H1 (cell line): ENCODE results near the gene ZNF839. TPM values are rescaled to one million over a fixed set of nuclear protein-coding genes. Genes with fewer than 3 reads are reported as not detected.
A peak's percentile ranks its signal among the peaks of the same experiment; 100 is the strongest.

ENCODE experiments used
- BACH1 ChIP-seq: IDR thresholded peaks from 2 replicates; pipeline ENCODE4 v1.6.1; 2012; ENCODE audit warnings: low read length, improper control_type of control experiment
- BCL11A ChIP-seq, 2 experiments: IDR thresholded peaks; one replicate each; pipeline ENCODE4 v1.6.1; 2011; ENCODE audit warnings: low read depth in 2 of 2, low read length in 2 of 2, mild to moderate bottlenecking in 2 of 2
- BRCA1 ChIP-seq: IDR thresholded peaks from 2 replicates; pipeline ENCODE4 v1.6.1; 2012; ENCODE audit warnings: low read depth, low read length, improper control_type of control experiment
- CEBPB ChIP-seq: IDR thresholded peaks from 2 replicates; pipeline ENCODE4 v1.6.1; 2012; ENCODE audit warnings: low read depth, low read length
- CHD2 ChIP-seq: IDR thresholded peaks from 2 replicates; pipeline ENCODE4 v1.6.1; 2012; ENCODE audit warnings: low read length, improper control_type of control experiment
- EZH2 ChIP-seq: fragments of 200-600 bp; sonication (generic); IDR thresholded peaks from 2 replicates; pipeline ENCODE4 v1.7.1; 2012; ENCODE audit warnings: low read depth, mild to moderate bottlenecking, moderate library complexity, low read length, inconsistent platforms; ENCODE audit not compliant: severe bottlenecking
- JUN ChIP-seq: IDR thresholded peaks from 2 replicates; pipeline ENCODE4 v1.6.1; 2011; ENCODE audit warnings: low read depth, mild to moderate bottlenecking, improper control_type of control experiment, low read length
- JUND ChIP-seq: IDR thresholded peaks from 2 replicates; pipeline ENCODE4 v1.6.1; 2011; ENCODE audit warnings: mild to moderate bottlenecking, improper control_type of control experiment, low read length
- KDM5A ChIP-seq: fragments of 200-600 bp; IDR thresholded peaks from 2 replicates; pipeline ENCODE4 v1.7.1; 2012; ENCODE audit warnings: mild to moderate bottlenecking, low read length, inconsistent platforms, mixed read lengths
- NANOG ChIP-seq: IDR thresholded peaks from 2 replicates; pipeline ENCODE4 v1.6.1; 2011; ENCODE audit warnings: low read length, low read depth, mild to moderate bottlenecking, inconsistent platforms; ENCODE audit not compliant: insufficient read depth, poor library complexity, severe bottlenecking
- POLR2A ChIP-seq, 2 experiments: IDR thresholded peaks; 1 replicate in 1 of 2; 2 replicates in 1 of 2; pipeline ENCODE4 v1.6.1; 2011; ENCODE audit warnings: low read depth in 2 of 2, low read length in 2 of 2, mild to moderate bottlenecking in 2 of 2; ENCODE audit errors: control extremely low read depth in 1 of 2
- POLR2AphosphoS5 ChIP-seq: IDR thresholded peaks from 2 replicates; pipeline ENCODE4 v1.6.1; 2011; ENCODE audit warnings: low read depth, low read length
- POU5F1 ChIP-seq: IDR thresholded peaks from 2 replicates; pipeline ENCODE4 v1.6.1; 2011; ENCODE audit warnings: low read depth, mild to moderate bottlenecking, low read length, moderate library complexity
- RAD21 ChIP-seq, 2 experiments: IDR thresholded peaks in 1 of 2; conservative IDR thresholded peaks in 1 of 2; 2 replicates each; pipeline ENCODE4 v1.6.1; 2011; ENCODE audit warnings: low read depth in 2 of 2, low read length in 2 of 2, improper control_type of control experiment in 1 of 2, inconsistent platforms in 1 of 2, mild to moderate bottlenecking in 1 of 2, moderate library complexity in 1 of 2
- SIRT6 ChIP-seq: IDR thresholded peaks from one replicate; pipeline ENCODE4 v1.7.1; 2012; ENCODE audit warnings: low read length, inconsistent platforms
- SP4 ChIP-seq: IDR thresholded peaks from 2 replicates; pipeline ENCODE4 v1.6.1; 2012; ENCODE audit warnings: low read length, inconsistent platforms
- SUZ12 ChIP-seq: fragments of 200-600 bp; sonication (generic); IDR thresholded peaks from 2 replicates; pipeline ENCODE4 v1.6.1; 2012; ENCODE audit warnings: mild to moderate bottlenecking, inconsistent platforms, low read length, moderate library complexity, mixed read lengths
- TAF7 ChIP-seq: optimal IDR thresholded peaks from 2 replicates; pipeline ENCODE3; 2011; ENCODE audit warnings: low read depth, mild to moderate bottlenecking, inconsistent platforms, low read length, moderate library complexity, borderline replicate concordance
- TEAD4 ChIP-seq: IDR thresholded peaks from 2 replicates; pipeline ENCODE4 v1.6.1; 2012; ENCODE audit warnings: low read depth, low read length, inconsistent platforms, mixed read lengths
- polyA plus RNA-seq, 7 experiments: library from polyadenylated mRNA; depleted of rRNA in 3 of 7; stranded (reverse) in 5 of 7; unstranded in 2 of 7; fragments of >200 nt in 5 of 7; fragments of 200-250 nt in 2 of 7; gene quantifications; 1 replicate in 5 of 7; 2 replicates in 1 of 7; 4 replicates in 1 of 7; pipeline versions ENCODE4 v1.2.1 to v1.2.3, GENCODE V29; 2011 to 2013; ENCODE audit warnings: missing spikeins in 2 of 7, mixed read lengths in 2 of 7
- total RNA-seq: library from RNA; stranded (reverse); fragmentation: NEBNext Ultra II Directional; extraction: Animal tissue kit (Norgen Biotek cat#: 25700); gene quantifications from 2 replicates; pipeline ENCODE4 v1.2.1, GENCODE V29; 2021
- TF ChIP-seq, protein P1 (sequence below): IDR thresholded peaks from 2 replicates; pipeline ENCODE4 v1.6.1; 2011; ENCODE audit warnings: low read length, improper control_type of control experiment
- TF ChIP-seq, protein P2 (sequence below), 3 experiments: IDR thresholded peaks; 1 replicate in 2 of 3; 2 replicates in 1 of 3; pipeline versions ENCODE4 v1.5.1 to v1.6.1; 2011; ENCODE audit warnings: low read length in 3 of 3, mild to moderate bottlenecking in 3 of 3, inconsistent platforms in 2 of 3, low read depth in 1 of 3, moderate library complexity in 1 of 3; ENCODE audit not compliant: insufficient read depth in 1 of 3; ENCODE audit errors: control extremely low read depth in 1 of 3

Gene ZNF839
- total and polyA plus RNA-seq, 2 of the 8 experiments (the other 6 are each of a cell fraction or from before 2014, with no cell fraction given) = 8.1 to 9.4 TPM

DNA sequence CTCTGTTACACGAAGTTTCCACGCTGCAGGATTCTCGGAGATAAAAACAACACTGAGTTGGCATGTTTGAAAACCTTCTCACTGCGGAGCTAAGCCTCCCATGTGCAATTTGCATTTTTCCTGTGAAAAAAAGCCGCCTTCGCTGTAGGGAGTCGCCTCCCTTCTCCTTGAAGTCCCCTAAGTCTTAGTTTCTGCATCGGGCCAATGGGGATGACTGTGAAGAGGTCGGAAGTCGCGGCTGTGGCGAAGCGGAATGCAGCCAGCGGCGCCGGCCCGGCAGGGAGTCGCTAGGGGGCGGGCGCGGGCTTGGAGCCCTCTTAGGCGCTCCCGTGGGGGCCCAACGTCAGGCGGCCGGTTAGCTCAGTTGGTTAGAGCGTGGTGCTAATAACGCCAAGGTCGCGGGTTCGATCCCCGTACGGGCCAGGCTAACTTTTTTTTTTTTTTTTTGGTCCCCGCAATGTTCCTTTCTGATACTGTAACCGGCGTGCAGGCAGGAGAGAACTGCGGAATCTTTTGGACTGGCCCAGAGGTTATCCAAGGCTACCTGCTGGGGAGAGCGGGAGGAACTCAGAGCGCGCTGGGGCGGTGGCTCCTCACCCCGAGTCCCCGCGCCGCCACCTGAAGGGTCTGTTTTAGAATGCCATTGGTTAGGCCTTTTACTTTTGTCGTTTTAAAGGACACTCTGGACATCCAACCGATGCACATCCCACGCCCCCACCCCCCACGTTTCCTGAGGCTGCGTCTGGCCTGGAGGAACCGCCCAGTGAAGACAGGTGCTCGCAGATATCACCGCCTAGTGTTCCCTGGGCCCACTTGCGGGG lies 2.6 kb upstream of the ZNF839 start (continued):
- TF ChIP-seq NANOG (no peak), CEBPB (peak; percentile 53; the same call in 1 of the 2 replicates), TEAD4 (peak; percentile 93), BCL11A (IDR thresholded peaks at IDR 0.05; ENCODE audit: low read depth in 2 of 2, low read length in 2 of 2) (no peak), TAF7 (no peak), BACH1 (0 out of 2 replicates have a peak, but pooled peaks have one; percentile 23), RAD21 (IDR thresholded peaks at IDR 0.05 in 1 of 2, conservative IDR thresholded peaks at IDR 0.05 in 1 of 2; ENCODE audit: low read depth in 2 of 2, low read length in 2 of 2) (no peak; a peak in 1 of 4 replicates), SP4 (no peak; the same call in 1 of the 2 replicates), BRCA1 (no peak), JUND (0 out of 2 replicates have a peak, but pooled peaks have one; percentile 41), JUN (no peak), POLR2A (IDR thresholded peaks at IDR 0.05; ENCODE audit: control extremely low read depth in 1 of 2, low read depth in 2 of 2, low read length in 2 of 2) (peak in 1 of 2 experiments; percentile 53; a peak in 2 of 3 replicates), SIRT6 (no peak), POLR2AphosphoS5 (no peak), KDM5A (no peak), SUZ12 (no peak), CHD2 (peak; percentile 45; the same call in 1 of the 2 replicates), POU5F1 (0 out of 2 replicates have a peak, but pooled peaks have one; percentile 18), EZH2 (no peak)
- TF ChIP-seq, protein P1, sequence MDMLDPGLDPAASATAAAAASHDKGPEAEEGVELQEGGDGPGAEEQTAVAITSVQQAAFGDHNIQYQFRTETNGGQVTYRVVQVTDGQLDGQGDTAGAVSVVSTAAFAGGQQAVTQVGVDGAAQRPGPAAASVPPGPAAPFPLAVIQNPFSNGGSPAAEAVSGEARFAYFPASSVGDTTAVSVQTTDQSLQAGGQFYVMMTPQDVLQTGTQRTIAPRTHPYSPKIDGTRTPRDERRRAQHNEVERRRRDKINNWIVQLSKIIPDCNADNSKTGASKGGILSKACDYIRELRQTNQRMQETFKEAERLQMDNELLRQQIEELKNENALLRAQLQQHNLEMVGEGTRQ = no peak
- TF ChIP-seq, protein P2, sequence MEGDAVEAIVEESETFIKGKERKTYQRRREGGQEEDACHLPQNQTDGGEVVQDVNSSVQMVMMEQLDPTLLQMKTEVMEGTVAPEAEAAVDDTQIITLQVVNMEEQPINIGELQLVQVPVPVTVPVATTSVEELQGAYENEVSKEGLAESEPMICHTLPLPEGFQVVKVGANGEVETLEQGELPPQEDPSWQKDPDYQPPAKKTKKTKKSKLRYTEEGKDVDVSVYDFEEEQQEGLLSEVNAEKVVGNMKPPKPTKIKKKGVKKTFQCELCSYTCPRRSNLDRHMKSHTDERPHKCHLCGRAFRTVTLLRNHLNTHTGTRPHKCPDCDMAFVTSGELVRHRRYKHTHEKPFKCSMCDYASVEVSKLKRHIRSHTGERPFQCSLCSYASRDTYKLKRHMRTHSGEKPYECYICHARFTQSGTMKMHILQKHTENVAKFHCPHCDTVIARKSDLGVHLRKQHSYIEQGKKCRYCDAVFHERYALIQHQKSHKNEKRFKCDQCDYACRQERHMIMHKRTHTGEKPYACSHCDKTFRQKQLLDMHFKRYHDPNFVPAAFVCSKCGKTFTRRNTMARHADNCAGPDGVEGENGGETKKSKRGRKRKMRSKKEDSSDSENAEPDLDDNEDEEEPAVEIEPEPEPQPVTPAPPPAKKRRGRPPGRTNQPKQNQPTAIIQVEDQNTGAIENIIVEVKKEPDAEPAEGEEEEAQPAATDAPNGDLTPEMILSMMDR (IDR thresholded peaks at IDR 0.05; ENCODE audit: control extremely low read depth in 1 of 3, insufficient read depth in 1 of 3, low read depth in 1 of 3, low read length in 3 of 3) = peak; percentile 6 to 16 (median 15); a peak in 3 of 4 replicates
